ENCODE data around the gene KCNN1. TPM values are rescaled to one million over a fixed set of nuclear protein-coding genes. Genes with fewer than 3 reads are reported as not detected.

Gene KCNN1
- total RNA-seq (2012; rRNA removed) = under 0.01 TPM in 1 of 2 replicates, not detected in the other
- 0.09 and 0.36 TPM in 2 replicates for polyA plus RNA-seq (2012; rRNA removed)
- 0.02 and 0.40 TPM in 2 replicates for polyA plus RNA-seq (2012; cell fraction: cytosol; rRNA removed)
- 0.10 and 0.17 TPM in 2 replicates for polyA plus RNA-seq (2012; cell fraction: nucleus; rRNA removed; ENCODE audit: low replicate concordance)
- Bru-seq, nascent RNA = percentile 5 among the genes with signal in this experiment
- percentile 6 among the genes with signal in this experiment for BruChase-seq, experiment 1, labeled RNA remaining after a 6-hour chase
- percentile 5 among the genes with signal in this experiment for BruChase-seq, experiment 2, labeled RNA remaining after a 2-hour chase
- long read RNA-seq = 0 reads

GRCh38 chr19:17966550-17967256 lies at the start of gene KCNN1:
KCNN1 (plus strand) TSS chr19:17967107; CDS start chr19:17973889, 6,782 bp downstream.
- DNase-seq = no peak

More at GRCh38 chr19:17966550-17967256, at the start of gene KCNN1:
- H2AK9ac ChIP-seq (replicated peaks; ENCODE audit: low read depth, low read length, poor library complexity) = no peak within 1 kb of the TSS
- H2BK20ac ChIP-seq (ENCODE audit: low read depth, low read length) = no peak within 1 kb of the TSS
- WGBS, 2 experiments (ENCODE audit: extremely low coverage in 2 of 2, insufficient read length in 1 of 2) = 0% methylated on average over 3 of the region's 59 CpGs; no CpG with 5 or more reads in 1 of the 2 experiments
- ChIA-PET POLR2A (ENCODE audit: unreplicated experiment) (no interaction called here), CTCF (no interaction called here)
- H3K9me3 ChIP-seq (ENCODE audit: control insufficient read depth, insufficient read depth, low read length) = peaks cover 3% of the 10 kb centered on the region; the same call in 1 of the 2 replicates
- H3K79me1 ChIP-seq (ENCODE audit: low read depth in 1 of 2, low read length in 2 of 2) = no peaks in the 10 kb centered on the region
- H3K9me1 ChIP-seq (ENCODE audit: insufficient read depth, low read length) = no peaks in the 10 kb centered on the region
- no peak within 1 kb of the TSS for H3K27ac ChIP-seq (ENCODE audit: insufficient read depth, low read length)
- H4K20me1 ChIP-seq (ENCODE audit: insufficient read depth, low read length) = no peaks in the 10 kb centered on the region
- H2AK5ac ChIP-seq (ENCODE audit: low read depth, low read length) = no peak within 1 kb of the TSS
- no peak within 1 kb of the TSS for H3K14ac ChIP-seq (replicated peaks; ENCODE audit: low read depth, low read length)
- no peak within 1 kb of the TSS for H4K8ac ChIP-seq (ENCODE audit: low read depth in 2 of 2, low read length in 2 of 2)
- peak; percentile 70 for ATAC-seq (ENCODE audit: low read depth)
- H3K4ac ChIP-seq (ENCODE audit: low read depth, low read length) = no peak within 1 kb of the TSS
- H3K4me2 ChIP-seq (ENCODE audit: low read depth, low read length) = peak within 1 kb of the TSS; percentile 60; the same call in 1 of the 2 replicates
- H2BK120ac ChIP-seq (ENCODE audit: low read depth, low read length) = no peak within 1 kb of the TSS
- H3K23ac ChIP-seq (ENCODE audit: low read depth, low read length) = peak within 1 kb of the TSS; percentile 33; the same call in 1 of the 2 replicates
- H2BK5ac ChIP-seq (ENCODE audit: low read depth, low read length, poor library complexity, severe bottlenecking) = no peak within 1 kb of the TSS
- H4K5ac ChIP-seq (ENCODE audit: low read depth, low read length) = no peak within 1 kb of the TSS
- in situ Hi-C loops (cut with MboI; ENCODE audit: low sequenced_read_pairs) (no loop called here), dilution Hi-C loops (cut with HindIII; ENCODE audit: low sequenced_read_pairs, unreplicated experiment) (no loop called here), intact Hi-C loops (cut with micrococcal nuclease) (no loop called here)
- H2BK15ac ChIP-seq (ENCODE audit: low read depth, low read length) = no peak within 1 kb of the TSS
- BruUV-seq (replicated peaks) = no TSS peak
- no peak within 1 kb of the TSS for H3K9ac ChIP-seq (ENCODE audit: low read depth, low read length)
- H3K36me3 ChIP-seq (ENCODE audit: control insufficient read depth, insufficient read depth, low read length) = no peaks in the 10 kb centered on the region
- H4K91ac ChIP-seq (ENCODE audit: insufficient read depth, low read depth, low read length) = no peak within 1 kb of the TSS
- peak within 1 kb of the TSS; percentile 27; the same call in 1 of the 2 replicates for H3K4me3 ChIP-seq (ENCODE audit: insufficient read depth, low read depth, low read length)
- no peaks in the 10 kb centered on the region for H3K4me1 ChIP-seq (ENCODE audit: control insufficient read depth, insufficient read depth, low read length)
- no peak within 1 kb of the TSS for H3K18ac ChIP-seq (ENCODE audit: low read depth, low read length)
- no peak within 1 kb of the TSS for H3K56ac ChIP-seq (ENCODE audit: extremely low read depth, insufficient read depth, low read length)
- peak within 1 kb of the TSS; percentile 63 for H2AFZ ChIP-seq (replicated peaks; ENCODE audit: low read length, poor library complexity)
- peaks cover 62% of the 10 kb centered on the region for H3K27me3 ChIP-seq (ENCODE audit: control insufficient read depth, insufficient read depth, low read length)
- TF ChIP-seq CHD1 (IDR thresholded peaks at IDR 0.05; ENCODE audit: low read depth, low read length) (no peak), POLR2A (IDR thresholded peaks at IDR 0.05; ENCODE audit: low read depth, low read length) (no peak), MAFK (IDR thresholded peaks at IDR 0.05; ENCODE audit: low read depth, low read length) (no peak), FOS (IDR thresholded peaks at IDR 0.05; ENCODE audit: low read depth, low read length) (no peak), MAZ (IDR thresholded peaks at IDR 0.05; ENCODE audit: borderline replicate concordance, low read depth, low read length) (no peak), SMC3 (IDR thresholded peaks at IDR 0.05; ENCODE audit: low read depth, low read length) (no peak), RCOR1 (IDR thresholded peaks at IDR 0.05; ENCODE audit: insufficient replicate concordance, low read length) (no peak), NFE2L2 (IDR thresholded peaks at IDR 0.05; ENCODE audit: low read depth, low read length) (no peak), MXI1 (IDR thresholded peaks at IDR 0.05; ENCODE audit: borderline replicate concordance, low read depth, low read length) (no peak), BHLHE40 (IDR thresholded peaks at IDR 0.05; ENCODE audit: low read depth, low read length) (no peak)
- TF ChIP-seq, protein P1, sequence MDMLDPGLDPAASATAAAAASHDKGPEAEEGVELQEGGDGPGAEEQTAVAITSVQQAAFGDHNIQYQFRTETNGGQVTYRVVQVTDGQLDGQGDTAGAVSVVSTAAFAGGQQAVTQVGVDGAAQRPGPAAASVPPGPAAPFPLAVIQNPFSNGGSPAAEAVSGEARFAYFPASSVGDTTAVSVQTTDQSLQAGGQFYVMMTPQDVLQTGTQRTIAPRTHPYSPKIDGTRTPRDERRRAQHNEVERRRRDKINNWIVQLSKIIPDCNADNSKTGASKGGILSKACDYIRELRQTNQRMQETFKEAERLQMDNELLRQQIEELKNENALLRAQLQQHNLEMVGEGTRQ (IDR thresholded peaks at IDR 0.05; ENCODE audit: low read depth, low read length) = no peak
- TF ChIP-seq, protein P2, sequence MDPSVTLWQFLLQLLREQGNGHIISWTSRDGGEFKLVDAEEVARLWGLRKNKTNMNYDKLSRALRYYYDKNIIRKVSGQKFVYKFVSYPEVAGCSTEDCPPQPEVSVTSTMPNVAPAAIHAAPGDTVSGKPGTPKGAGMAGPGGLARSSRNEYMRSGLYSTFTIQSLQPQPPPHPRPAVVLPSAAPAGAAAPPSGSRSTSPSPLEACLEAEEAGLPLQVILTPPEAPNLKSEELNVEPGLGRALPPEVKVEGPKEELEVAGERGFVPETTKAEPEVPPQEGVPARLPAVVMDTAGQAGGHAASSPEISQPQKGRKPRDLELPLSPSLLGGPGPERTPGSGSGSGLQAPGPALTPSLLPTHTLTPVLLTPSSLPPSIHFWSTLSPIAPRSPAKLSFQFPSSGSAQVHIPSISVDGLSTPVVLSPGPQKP (IDR thresholded peaks at IDR 0.05; ENCODE audit: borderline replicate concordance, low read depth, low read length) = no peak
- TF ChIP-seq, protein P3, sequence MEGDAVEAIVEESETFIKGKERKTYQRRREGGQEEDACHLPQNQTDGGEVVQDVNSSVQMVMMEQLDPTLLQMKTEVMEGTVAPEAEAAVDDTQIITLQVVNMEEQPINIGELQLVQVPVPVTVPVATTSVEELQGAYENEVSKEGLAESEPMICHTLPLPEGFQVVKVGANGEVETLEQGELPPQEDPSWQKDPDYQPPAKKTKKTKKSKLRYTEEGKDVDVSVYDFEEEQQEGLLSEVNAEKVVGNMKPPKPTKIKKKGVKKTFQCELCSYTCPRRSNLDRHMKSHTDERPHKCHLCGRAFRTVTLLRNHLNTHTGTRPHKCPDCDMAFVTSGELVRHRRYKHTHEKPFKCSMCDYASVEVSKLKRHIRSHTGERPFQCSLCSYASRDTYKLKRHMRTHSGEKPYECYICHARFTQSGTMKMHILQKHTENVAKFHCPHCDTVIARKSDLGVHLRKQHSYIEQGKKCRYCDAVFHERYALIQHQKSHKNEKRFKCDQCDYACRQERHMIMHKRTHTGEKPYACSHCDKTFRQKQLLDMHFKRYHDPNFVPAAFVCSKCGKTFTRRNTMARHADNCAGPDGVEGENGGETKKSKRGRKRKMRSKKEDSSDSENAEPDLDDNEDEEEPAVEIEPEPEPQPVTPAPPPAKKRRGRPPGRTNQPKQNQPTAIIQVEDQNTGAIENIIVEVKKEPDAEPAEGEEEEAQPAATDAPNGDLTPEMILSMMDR (conservative IDR thresholded peaks at IDR 0.05; ENCODE audit: low read depth, low read length) = no peak

Measured in IMR-90 (cell line).